ENCODE results near the gene LZTS2.

LZTS2 gene

GRCh38 chr10:101000127-101000914 lies 713 bp downstream of the LZTS2 start:
- no peak for DNase-seq

- DNase-seq: no peak
These were observed 1.5 kb downstream of the LZTS2 start for GRCh38 chr10:101000915-101001658.

GRCh38 chr10:101001659-101002035 lies 2.0 kb downstream of the LZTS2 start:
- no peak for DNase-seq

GRCh38 chr10:101002456-101002855 lies 2.8 kb downstream of the LZTS2 start:
- DNase-seq: no peak

- no peak for DNase-seq
These were observed 4.1 kb downstream of the LZTS2 start for GRCh38 chr10:101003639-101004206.

GRCh38 chr10:101005361-101005760 lies 5.8 kb downstream of the LZTS2 start:
- DNase-seq: no peak

GRCh38 chr10:101005869-101006567 lies 6.4 kb downstream of the LZTS2 start:
- DNase-seq: no peak

GRCh38 chr10:101006593-101007098 lies 7.0 kb downstream of the LZTS2 start:
- no peak for DNase-seq

- DNase-seq: no peak
These were observed 7.6 kb downstream of the LZTS2 start for GRCh38 chr10:101007099-101007711.

GRCh38 chr10:101007915-101008822 lies 8.6 kb downstream of the LZTS2 start:
- DNase-seq: no peak

- DNase-seq: no peak
These were observed 9.3 kb downstream of the LZTS2 start for GRCh38 chr10:101008823-101009423.

- no peak for DNase-seq
These were observed 10.7 kb downstream of the LZTS2 start for GRCh38 chr10:101010329-101010728.

GRCh38 chr10:101011517-101012423 lies 12.2 kb downstream of the LZTS2 start:
- DNase-seq: no peak

GRCh38 chr10:101012525-101013364 lies 13.1 kb downstream of the LZTS2 start:
- peak; percentile 69 for DNase-seq

GRCh38 chr10:101013365-101013825 lies 13.8 kb downstream of the LZTS2 start:
- DNase-seq: no peak

GRCh38 chr10:101014230-101014884 lies 14.7 kb downstream of the LZTS2 start:
- DNase-seq: peak; percentile 72

GRCh38 chr10:101014966-101015581 lies 15.5 kb downstream of the LZTS2 start:
- no peak for DNase-seq

- no peak for DNase-seq
These were observed 16.0 kb downstream of the LZTS2 start for GRCh38 chr10:101015582-101015973.

All from effector CD4-positive, alpha-beta T cell (primary cell).